Activated naive CD4-positive, alpha-beta T cell treated with Interleukin-2 at 50 U/mL for 16 hours (primary cell): ENCODE measurements around the gene SLCO3A1.

Experiments used
- DNase-seq: peaks from one replicate; pipeline ENCODE4 v3.0.0-alpha.2; 2020

SLCO3A1 gene

GRCh38 chr15:91885054-91885453 lies 31.5 kb downstream of the SLCO3A1 start:
- DNase-seq: no peak

GRCh38 chr15:91885714-91886270 lies 32.3 kb downstream of the SLCO3A1 start:
- DNase-seq: no peak

DNA sequence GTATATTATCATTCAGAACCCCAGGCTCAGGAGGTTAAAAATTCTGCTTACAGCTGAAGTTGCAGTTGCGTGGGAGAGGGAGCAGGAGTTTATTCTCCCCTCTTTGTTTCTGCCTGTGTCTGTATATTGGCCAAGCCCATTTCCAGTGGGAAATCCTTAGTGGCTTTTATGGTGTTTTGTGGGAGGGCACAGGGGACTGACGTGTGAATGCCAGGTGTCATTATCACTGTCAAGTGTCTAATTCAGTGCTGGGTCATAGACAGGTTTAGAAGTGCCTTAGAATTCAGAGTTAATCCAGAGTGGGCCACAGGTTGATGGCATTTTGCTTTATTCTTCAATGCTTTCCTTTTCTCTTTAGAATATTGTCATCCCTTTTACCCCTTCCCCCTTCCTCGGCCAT lies 33.4 kb downstream of the SLCO3A1 start:
- DNase-seq: no peak

- no peak for DNase-seq
These were observed 33.8 kb downstream of the SLCO3A1 start for GRCh38 chr15:91887321-91887720.

- no peak for DNase-seq
These were observed 34.4 kb downstream of the SLCO3A1 start for GRCh38 chr15:91887921-91888373.

DNA sequence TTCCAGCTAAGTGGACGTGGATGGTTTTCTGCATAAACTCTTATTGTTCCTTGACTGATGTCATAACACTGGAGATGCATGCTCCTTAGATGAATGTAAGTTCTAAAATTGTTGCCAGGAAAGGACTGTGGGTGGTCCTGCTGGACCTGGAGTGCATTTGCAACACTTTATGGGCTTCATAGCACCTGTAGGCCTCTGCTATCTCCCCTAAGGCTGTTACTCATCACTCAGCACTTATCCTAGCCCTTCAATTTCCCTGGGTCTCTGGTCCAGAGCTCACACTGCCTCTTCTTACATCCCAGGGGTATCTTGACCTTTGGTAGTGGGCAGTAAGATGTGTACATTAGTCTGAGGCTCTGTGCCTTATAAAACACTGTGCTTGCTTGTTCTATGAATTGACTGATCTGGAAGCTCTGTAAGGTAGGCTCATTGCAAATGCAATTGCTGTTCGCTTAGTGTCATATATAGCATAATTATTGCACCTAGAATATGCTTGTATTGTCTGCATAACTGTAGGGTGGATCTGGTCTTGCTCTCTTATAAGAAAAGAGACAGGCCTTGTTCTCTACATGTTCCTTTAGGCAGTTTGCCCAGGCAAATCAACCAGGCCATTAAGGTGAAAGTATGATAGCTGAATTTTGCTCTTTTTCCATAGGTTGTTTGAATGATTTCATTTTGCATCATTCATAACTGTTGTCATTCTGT lies 35.8 kb downstream of the SLCO3A1 start:
- no peak for DNase-seq

DNA sequence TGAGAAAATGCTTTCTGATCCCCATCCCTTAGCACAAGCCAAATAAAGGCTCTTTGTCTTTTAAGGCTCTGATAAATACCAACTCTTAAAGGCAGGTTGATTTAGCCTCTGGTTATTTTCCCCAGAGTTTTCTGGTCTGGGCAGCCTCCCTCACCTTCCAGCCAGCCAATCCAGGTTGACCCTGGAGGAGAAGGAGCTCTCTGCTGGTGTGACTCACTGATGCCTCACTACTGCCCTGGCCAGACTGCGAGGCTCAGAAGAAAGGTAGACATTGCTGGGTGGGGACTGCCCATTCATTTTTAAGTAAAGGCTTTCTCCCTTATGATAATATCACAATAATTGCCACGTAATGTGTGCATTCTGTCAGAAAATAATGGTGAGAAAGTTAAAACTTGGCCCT lies 37.1 kb downstream of the SLCO3A1 start:
- DNase-seq: no peak

DNA sequence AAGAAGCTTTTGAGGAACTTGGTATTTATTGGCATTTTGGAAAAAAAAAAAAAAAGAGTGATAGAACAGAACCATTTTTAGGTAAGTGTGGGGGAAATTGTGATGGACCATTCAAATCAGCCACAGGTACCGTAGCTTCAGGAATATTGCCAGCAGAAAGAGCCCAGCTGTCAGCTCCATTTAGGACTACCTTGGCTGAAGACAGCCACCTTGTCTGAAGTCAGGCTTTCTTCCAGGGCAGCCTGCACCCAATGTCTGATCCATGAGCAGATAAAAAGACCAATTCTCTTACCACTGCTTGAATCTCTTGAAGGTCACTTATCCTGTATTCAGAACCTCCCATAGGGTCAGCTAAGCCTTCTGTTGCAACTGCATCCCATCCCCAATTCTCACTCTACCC lies 37.6 kb downstream of the SLCO3A1 start:
- DNase-seq: no peak

DNA sequence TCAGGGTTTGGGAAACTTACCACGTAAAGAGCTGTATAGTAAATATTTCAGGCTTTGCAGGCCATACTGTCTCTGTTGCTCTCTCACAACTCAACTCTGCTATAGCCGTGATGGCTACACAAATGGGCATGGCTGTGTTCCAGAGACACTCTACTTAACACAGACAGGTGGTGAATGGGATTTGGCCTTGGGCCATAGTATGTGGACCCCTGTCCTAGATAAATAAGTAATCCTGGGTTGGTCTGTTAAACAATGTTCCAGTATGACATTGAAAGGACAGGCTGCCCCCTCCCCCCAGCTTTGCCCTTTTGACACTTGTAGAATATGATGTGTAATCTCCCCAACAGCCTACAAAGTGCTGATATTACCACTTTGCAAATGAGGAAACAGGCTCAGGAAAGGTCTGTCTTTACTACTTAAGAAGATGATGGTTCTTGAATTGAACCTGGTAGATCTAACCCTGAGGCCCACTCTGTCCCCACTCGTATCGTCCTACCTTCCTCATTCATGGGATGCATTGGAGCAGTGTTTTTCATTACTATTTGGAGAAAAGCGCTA lies 38.4 kb downstream of the SLCO3A1 start:
- DNase-seq: no peak

GRCh38 chr15:91892436-91892835 lies 38.9 kb downstream of the SLCO3A1 start:
- DNase-seq: no peak

GRCh38 chr15:91894606-91895005 lies 41.1 kb downstream of the SLCO3A1 start:
- DNase-seq: no peak

- no peak for DNase-seq
These were observed 41.5 kb downstream of the SLCO3A1 start for GRCh38 chr15:91895051-91895450.

DNA sequence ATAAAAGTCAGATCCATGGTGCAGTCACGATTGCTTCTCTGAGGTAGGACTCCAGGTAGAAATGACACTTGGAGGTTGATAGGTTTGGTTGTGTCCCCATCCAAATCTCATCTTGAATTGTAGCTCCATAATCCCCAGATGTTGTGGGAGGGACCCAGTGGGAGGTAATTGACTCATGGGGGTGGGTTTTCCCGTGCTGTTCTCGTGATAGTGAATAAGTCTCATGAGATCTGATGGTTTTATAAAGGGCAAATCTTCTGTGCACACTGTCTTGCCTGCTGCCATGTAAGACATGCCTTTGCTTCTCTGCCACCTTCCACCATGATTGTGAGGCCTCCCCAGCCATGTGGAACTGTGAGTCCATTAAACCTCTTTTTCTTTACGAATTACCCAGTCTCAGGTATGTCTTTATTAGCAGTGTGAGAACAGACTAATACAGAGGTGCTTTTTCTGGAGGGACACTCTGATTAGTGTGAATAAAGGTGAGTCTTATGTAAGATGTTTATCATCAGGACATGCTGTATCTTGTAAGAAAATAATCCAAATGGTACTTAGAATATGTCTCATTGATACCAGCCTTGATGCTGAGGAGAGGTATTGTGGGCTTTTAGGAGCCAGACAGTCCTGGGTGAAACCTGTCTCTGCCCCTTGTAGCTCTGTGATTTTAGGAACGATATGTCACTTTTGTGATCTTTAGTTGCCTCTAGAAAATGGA lies 43.0 kb downstream of the SLCO3A1 start:
- no peak for DNase-seq

GRCh38 chr15:91897585-91898372 lies 44.3 kb downstream of the SLCO3A1 start:
- DNase-seq: no peak

DNA sequence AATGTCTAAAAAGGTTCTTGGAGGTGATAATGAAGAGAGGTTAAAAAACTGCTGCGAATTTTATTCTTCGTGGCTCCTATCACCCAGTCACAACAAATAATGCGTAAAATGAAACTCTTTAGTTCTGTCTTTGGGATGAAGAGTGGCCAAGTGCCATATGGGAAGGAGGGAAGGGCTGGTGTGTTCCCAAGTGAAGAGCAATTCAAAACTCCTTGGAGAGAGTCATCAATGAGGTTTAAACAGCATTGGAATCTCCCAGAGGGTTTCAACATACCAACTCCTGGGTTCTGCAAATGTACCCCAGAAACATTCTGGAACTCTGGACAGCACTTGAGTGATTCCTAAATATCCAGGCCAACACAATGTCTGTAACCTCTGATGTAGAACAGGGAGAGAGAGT lies 45.3 kb downstream of the SLCO3A1 start:
- no peak for DNase-seq

DNA sequence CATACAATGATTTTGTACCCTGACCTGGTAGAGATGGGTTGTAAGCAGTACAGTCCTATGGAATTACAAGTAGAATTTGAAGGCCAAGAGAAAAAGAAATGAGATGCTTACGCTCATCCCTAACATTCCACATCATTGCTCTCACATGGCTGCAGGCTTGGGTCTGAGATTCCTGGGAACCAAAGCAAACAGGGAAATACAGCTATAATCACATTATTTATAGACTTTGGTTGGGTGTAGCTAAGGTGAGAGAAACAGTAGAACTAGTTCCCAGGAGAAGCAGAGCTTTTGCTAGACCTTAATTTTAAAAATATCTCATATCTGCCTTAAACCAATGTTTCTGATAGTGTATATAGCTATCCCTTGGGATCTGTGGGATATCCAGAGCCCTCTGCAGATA lies 51.4 kb downstream of the SLCO3A1 start:
- no peak for DNase-seq

DNA sequence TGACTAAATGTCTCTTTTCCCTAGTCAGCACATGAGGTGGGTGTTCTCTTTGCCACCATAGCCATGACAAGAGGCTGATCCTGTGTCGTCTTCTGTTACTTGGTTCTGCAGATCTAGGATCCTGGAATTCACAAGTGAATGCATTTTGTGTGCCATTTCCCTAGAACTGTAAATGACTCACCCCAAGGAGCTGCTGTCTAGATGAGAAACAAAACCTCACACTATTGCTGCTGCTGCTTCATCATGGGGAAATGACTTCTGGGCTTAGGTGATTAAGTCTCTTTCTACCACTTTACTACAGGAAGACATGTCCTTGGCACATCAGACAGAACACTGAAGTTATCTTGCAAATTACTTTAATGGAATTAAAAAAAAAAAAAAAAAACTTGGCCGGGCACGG lies 54.9 kb downstream of the SLCO3A1 start:
- DNase-seq: no peak

DNA sequence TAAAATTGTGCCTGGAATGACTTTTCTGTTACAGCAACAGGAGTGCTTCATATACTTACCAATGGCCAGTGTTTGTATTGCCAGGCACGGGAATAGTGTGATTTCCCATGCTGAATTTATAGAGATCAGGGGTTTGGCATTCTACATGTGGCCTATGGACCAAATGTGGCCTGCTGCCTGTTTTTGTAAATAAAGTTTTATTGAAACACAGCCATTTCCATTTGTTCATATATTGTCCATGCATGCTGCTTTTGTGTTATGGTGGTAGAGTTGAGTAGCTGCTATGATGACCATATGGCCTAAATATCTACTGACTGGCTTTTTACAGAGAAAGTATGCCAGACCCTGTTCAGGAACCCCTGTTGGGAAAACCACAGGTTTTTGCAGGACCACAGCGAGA lies 55.6 kb downstream of the SLCO3A1 start:
- DNase-seq: no peak

DNA sequence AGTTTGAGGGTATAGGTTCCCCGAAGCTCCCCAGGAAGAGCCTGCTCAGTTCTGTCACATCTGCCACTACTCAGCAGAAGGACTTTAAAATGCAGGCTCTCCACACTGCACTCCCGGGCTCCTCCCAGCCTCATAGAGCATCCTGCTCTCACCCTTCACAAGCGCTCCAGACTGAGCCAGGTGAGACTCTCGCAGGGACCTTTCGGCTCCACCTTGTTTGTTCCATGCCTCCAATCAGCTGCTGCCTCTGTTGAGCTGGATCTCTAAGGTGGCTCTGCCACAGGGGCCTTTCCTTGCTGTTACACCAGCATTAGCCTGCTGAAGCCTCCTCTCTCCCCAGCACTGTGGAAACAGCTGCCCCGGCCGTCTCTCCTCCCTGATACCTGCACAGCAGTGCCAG lies 56.1 kb downstream of the SLCO3A1 start:
- no peak for DNase-seq

- no peak for DNase-seq
These were observed 58.3 kb downstream of the SLCO3A1 start for GRCh38 chr15:91911844-91912243.

DNA sequence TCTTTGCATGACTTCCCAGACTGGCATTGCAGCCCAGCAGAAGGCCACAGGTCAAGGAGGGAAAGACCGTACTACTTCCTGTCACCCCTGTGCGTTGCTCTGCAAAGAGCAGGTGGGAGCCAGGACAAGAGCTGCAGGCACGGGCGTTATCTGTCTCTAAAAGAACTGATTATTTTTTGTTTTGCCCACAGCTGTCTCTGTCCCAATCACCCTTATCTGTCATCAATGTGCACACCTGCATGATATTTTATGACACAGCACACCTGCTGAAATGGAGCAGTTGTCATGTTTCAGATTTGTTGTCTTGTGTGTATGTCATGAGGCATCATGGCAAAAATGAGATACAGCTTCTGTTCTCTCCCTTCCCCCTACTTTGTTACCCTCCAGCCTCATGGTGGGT lies 58.8 kb downstream of the SLCO3A1 start:
- DNase-seq: no peak

DNA sequence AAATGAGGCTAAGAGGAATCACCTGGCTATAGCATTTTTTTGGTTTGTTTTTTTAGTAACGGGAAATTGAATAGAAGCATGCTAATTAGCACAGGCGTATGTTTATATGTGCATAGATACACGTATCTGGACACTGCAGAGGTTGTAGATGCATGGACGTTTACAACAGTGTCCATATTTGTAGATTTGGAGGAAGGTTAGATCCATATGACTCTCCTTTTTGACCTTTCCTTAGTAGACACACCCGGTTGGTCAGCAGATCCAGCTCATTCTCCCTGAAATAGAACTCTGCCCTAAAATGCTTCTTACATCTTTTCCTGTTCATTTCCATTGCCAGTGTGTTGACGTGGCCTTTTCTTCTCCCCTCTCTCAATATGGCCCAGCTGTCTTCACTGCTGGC lies 60.1 kb downstream of the SLCO3A1 start:
- DNase-seq: no peak

- DNase-seq: no peak
These were observed 62.1 kb downstream of the SLCO3A1 start for GRCh38 chr15:91915576-91915975.
